Panc1 (cell line): ENCODE measurements around the gene CORO7. TPM values are rescaled to one million over a fixed set of nuclear protein-coding genes. Genes with fewer than 3 reads are reported as not detected.

Source experiments
- ATAC-seq: fragments of 200-7000 bp; cut with Tn5 transposase; 2 replicates; pipeline ENCODE4 v1.9.1; 2020; ENCODE audit warnings: mild to moderate bottlenecking, moderate library complexity
- BruUV-seq: library from RNA; stranded (reverse); fragments of 400-500 nt; replicated peaks from 2 replicates; lab custom pipeline; 2021; lab: Mats Ljungman, UMichigan
- CTCF ChIA-PET: fragments of 300-600 bp; sonication (Branson Sonifier 250); formaldehyde crosslinking; loops from one replicate; lab custom pipeline; 2022; ENCODE audit warnings: antibody characterized with exemption; lab: Charles Lee
- POLR2A ChIA-PET: fragments of 300-600 bp; sonication (Branson Sonifier 250); formaldehyde crosslinking; loops from one replicate; lab custom pipeline; 2022; ENCODE audit warnings: antibody characterized with exemption; lab: Charles Lee
- DNase-seq: peaks from one replicate; pipeline ENCODE4 v3.0.0-alpha.2; 2010; ENCODE audit warnings: low read depth, low spot score
- H3K27ac ChIP-seq: 2 replicates; pipeline ENCODE4 v1.5.1; 2011; ENCODE audit warnings: mild to moderate bottlenecking, low read length, inconsistent platforms
- H3K27me3 ChIP-seq: fragments of 200-500 bp; sonication (Bioruptor generic); 2 replicates; pipeline ENCODE4 v1.6.0; 2014; ENCODE audit warnings: low read length, inconsistent platforms; ENCODE audit not compliant: control insufficient read depth, insufficient read depth
- H3K36me3 ChIP-seq: fragments of 200-500 bp; sonication (Bioruptor generic); 2 replicates; pipeline ENCODE4 v1.5.1; 2014; ENCODE audit warnings: inconsistent platforms, mild to moderate bottlenecking, low read length, moderate library complexity; ENCODE audit not compliant: control insufficient read depth, insufficient read depth
- H3K4me1 ChIP-seq: 2 replicates; pipeline ENCODE4 v1.5.1; 2011; ENCODE audit warnings: inconsistent platforms, mild to moderate bottlenecking, low read length, moderate library complexity; ENCODE audit not compliant: control insufficient read depth, insufficient read depth
- H3K4me3 ChIP-seq, 2 experiments: 2 replicates each; pipeline ENCODE4 v1.5.1; 2011 to 2012; ENCODE audit warnings: low read depth in 2 of 2, low read length in 2 of 2, mild to moderate bottlenecking in 2 of 2, inconsistent platforms in 1 of 2, moderate library complexity in 1 of 2
- H3K9me3 ChIP-seq: fragments of 200-500 bp; sonication (Bioruptor generic); 2 replicates; pipeline ENCODE4 v1.5.1; 2014; ENCODE audit warnings: low read depth, mild to moderate bottlenecking, inconsistent platforms, low read length, moderate library complexity; ENCODE audit not compliant: control insufficient read depth, insufficient read depth
- POLR2AphosphoS5 ChIP-seq: IDR thresholded peaks from 2 replicates; pipeline ENCODE4 v1.6.1; 2012; ENCODE audit warnings: mild to moderate bottlenecking, low read depth, low read length, moderate library complexity
- SIN3A ChIP-seq: IDR thresholded peaks from 2 replicates; pipeline ENCODE4 v1.6.1; 2012; ENCODE audit warnings: low read depth, mild to moderate bottlenecking, low read length, moderate library complexity, borderline replicate concordance; ENCODE audit not compliant: insufficient read depth
- TCF7L2 ChIP-seq: IDR thresholded peaks from 2 replicates; pipeline ENCODE4 v1.6.1; 2011; ENCODE audit warnings: mild to moderate bottlenecking, low read depth, low read length, inconsistent platforms
- in situ Hi-C: cut with HindIII; loops from 2 replicates; pipeline ENCODE4 v1.10.0; 2016; ENCODE audit warnings: low sequenced_read_pairs, low pct_unique_long_range_greater_than_20kb
- intact Hi-C: fragments of 100-400 bp; cut with micrococcal nuclease; formaldehyde crosslinking; loops from one replicate; pipeline ENCODE4 v1.10.0; 2022; ENCODE audit not compliant: unreplicated experiment
- total RNA-seq: library from RNA; stranded (reverse); gene quantifications from one replicate; pipeline ENCODE4 v1.2.1, GENCODE V29; 2021; ENCODE audit not compliant: unreplicated experiment
- TF ChIP-seq, protein P1 (sequence below): fragments of 450-650 bp; IDR thresholded peaks from 2 replicates; pipeline ENCODE4 v1.5.1; 2017; ENCODE audit warnings: mild to moderate bottlenecking
- TF ChIP-seq, protein P2 (sequence below), 2 experiments: IDR thresholded peaks; 2 replicates each; pipeline ENCODE4 v1.6.1; 2011 to 2012; ENCODE audit warnings: low read depth in 2 of 2, control low read depth in 1 of 2, low read length in 1 of 2, mild to moderate bottlenecking in 1 of 2, moderate library complexity in 1 of 2; ENCODE audit not compliant: insufficient read depth in 1 of 2

The CORO7 gene
- total RNA-seq, 1 experiment from 2014 or later: 37.5 TPM

DNA sequence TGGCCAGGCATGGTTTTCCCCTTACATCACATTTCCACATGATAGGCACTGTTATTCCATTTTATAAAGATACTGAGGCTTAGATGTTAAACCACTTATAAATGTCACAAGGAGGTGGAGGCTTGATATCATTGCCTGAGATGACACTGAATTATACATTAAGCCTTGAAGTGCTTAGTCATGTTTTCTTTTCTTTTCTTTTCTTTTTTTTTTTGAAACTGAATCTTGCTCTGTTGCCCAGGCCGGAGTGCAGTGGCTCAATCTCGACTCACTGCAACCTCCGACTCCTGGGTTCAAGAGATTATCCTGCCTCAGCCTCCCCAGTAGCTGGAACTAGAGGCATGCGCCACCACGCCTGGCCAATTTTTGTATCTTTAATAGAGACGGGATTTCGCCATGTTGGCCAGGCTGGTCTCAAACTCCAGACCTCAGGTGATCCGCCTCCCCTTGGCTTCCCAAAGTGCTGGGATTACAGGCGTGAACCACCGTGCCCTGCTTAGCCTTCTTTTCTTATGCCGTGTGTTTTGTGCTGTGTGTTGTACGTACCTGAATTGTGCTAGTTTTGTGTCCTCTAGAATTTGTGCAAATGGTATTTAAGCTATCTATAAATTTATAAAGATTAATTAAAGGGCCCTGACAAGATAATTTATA is 10.5 kb upstream of the CORO7 start:
- CTCF ChIA-PET: no interaction called here
- intact Hi-C loops (no loop called here), in situ Hi-C loops (no loop called here)
- ATAC-seq: no peak
- H3K9me3 ChIP-seq: no peaks in the 10 kb centered on the region
- no peak for DNase-seq
- H3K27ac ChIP-seq: peak overlapping the region; percentile 92
- peaks cover 17% of the 10 kb centered on the region for H3K4me1 ChIP-seq
- TSS peak; percentile 84 for BruUV-seq
- peak overlapping the region; percentile 91 to 94 for H3K4me3 ChIP-seq
- TF ChIP-seq, protein P1, sequence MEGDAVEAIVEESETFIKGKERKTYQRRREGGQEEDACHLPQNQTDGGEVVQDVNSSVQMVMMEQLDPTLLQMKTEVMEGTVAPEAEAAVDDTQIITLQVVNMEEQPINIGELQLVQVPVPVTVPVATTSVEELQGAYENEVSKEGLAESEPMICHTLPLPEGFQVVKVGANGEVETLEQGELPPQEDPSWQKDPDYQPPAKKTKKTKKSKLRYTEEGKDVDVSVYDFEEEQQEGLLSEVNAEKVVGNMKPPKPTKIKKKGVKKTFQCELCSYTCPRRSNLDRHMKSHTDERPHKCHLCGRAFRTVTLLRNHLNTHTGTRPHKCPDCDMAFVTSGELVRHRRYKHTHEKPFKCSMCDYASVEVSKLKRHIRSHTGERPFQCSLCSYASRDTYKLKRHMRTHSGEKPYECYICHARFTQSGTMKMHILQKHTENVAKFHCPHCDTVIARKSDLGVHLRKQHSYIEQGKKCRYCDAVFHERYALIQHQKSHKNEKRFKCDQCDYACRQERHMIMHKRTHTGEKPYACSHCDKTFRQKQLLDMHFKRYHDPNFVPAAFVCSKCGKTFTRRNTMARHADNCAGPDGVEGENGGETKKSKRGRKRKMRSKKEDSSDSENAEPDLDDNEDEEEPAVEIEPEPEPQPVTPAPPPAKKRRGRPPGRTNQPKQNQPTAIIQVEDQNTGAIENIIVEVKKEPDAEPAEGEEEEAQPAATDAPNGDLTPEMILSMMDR: no peak
- no peak for TF ChIP-seq SIN3A
- no peak for TF ChIP-seq TCF7L2
- TF ChIP-seq, protein P2, sequence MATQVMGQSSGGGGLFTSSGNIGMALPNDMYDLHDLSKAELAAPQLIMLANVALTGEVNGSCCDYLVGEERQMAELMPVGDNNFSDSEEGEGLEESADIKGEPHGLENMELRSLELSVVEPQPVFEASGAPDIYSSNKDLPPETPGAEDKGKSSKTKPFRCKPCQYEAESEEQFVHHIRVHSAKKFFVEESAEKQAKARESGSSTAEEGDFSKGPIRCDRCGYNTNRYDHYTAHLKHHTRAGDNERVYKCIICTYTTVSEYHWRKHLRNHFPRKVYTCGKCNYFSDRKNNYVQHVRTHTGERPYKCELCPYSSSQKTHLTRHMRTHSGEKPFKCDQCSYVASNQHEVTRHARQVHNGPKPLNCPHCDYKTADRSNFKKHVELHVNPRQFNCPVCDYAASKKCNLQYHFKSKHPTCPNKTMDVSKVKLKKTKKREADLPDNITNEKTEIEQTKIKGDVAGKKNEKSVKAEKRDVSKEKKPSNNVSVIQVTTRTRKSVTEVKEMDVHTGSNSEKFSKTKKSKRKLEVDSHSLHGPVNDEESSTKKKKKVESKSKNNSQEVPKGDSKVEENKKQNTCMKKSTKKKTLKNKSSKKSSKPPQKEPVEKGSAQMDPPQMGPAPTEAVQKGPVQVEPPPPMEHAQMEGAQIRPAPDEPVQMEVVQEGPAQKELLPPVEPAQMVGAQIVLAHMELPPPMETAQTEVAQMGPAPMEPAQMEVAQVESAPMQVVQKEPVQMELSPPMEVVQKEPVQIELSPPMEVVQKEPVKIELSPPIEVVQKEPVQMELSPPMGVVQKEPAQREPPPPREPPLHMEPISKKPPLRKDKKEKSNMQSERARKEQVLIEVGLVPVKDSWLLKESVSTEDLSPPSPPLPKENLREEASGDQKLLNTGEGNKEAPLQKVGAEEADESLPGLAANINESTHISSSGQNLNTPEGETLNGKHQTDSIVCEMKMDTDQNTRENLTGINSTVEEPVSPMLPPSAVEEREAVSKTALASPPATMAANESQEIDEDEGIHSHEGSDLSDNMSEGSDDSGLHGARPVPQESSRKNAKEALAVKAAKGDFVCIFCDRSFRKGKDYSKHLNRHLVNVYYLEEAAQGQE (IDR thresholded peaks at IDR 0.05; ENCODE audit: insufficient read depth in 1 of 2, low read depth in 2 of 2, low read length in 1 of 2): no peak
- TF ChIP-seq POLR2AphosphoS5: no peak
- POLR2A ChIA-PET: no interaction called here
- no peaks in the 10 kb centered on the region for H3K27me3 ChIP-seq
- H3K36me3 ChIP-seq: no peaks in the 10 kb centered on the region

DNA sequence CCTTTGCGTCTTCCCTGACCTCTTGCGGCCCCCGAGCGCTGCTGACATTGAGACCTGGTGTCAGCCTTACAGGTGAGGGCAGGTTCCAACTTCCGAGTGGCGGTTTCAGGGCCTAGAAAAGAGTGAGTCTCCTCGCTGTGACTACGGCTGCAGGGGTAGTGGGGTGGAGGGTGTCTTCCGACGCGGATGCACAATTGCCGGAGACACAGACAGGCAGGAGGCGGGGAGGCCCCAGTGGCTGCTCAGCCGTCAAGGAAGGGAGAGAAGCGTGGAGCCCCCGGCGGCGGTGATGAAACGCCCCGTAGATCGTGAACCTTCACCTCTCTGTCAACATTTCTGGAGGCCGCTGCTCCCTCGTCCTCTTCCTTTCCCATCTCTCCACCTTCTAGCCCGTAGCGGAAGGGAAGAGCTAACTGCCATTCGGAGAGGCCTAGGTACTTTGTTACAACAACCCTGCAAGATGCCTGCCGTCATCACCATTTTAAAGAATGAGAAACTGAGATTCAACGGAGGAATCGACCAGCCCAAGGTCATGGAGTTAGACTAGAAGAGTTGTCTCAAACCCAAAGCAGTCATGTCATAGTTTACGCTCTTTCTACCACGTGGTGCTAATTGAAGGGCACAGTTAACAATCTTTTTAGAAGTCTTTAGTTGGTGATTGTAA is 9.8 kb upstream of the CORO7 start:
- ChIA-PET POLR2A (no interaction called here), CTCF (no interaction called here)
- in situ Hi-C loops: no loop called here
- intact Hi-C loops: no loop called here
- TF ChIP-seq, protein P1: no peak
- TF ChIP-seq SIN3A: no peak; the same call in 1 of the 2 replicates
- TF ChIP-seq POLR2AphosphoS5: no peak
- TF ChIP-seq, protein P2 (IDR thresholded peaks at IDR 0.05; ENCODE audit: insufficient read depth in 1 of 2, low read depth in 2 of 2, low read length in 1 of 2): no peak
- no peak for TF ChIP-seq TCF7L2
- DNase-seq (no peak), ATAC-seq (peak; percentile 64)
- Histone ChIP-seq H3K4me1 (peaks cover 17% of the 10 kb centered on the region), H3K36me3 (no peaks in the 10 kb centered on the region), H3K9me3 (no peaks in the 10 kb centered on the region), H3K27me3 (no peaks in the 10 kb centered on the region), H3K27ac (peak overlapping the region; percentile 92), H3K4me3 (peak overlapping the region; percentile 91 to 94)
- no TSS peak for BruUV-seq
